Activated T-helper 1 cell treated with Interleukin-2 at 50 U/mL for 16 hours (primary cell): ENCODE results near the gene PKP2.

Source experiments
- DNase-seq: peaks from one replicate; pipeline ENCODE4 v3.0.0-alpha.2; 2020; ENCODE audit warnings: low read depth

The PKP2 gene

DNA sequence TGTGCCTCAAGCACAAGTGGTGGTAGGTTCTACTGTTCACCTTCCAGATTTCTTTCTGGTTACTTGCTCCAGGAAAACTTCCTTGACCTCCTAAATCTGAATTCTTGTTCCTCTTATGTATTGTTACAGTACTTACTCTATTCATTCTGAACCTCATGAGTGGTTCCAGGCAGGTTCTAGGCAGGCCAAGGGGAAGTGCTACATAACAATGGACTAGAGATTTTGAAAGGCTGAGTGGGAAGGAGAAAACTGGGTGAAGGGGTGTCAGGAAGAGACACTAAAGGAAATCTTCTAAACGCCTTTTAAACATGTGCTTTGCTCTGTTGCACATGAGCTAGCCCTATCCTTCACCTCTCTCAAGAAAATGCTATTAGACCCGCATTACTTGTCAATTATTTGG lies 142.5 kb downstream of the PKP2 start:
- DNase-seq: no peak

DNA sequence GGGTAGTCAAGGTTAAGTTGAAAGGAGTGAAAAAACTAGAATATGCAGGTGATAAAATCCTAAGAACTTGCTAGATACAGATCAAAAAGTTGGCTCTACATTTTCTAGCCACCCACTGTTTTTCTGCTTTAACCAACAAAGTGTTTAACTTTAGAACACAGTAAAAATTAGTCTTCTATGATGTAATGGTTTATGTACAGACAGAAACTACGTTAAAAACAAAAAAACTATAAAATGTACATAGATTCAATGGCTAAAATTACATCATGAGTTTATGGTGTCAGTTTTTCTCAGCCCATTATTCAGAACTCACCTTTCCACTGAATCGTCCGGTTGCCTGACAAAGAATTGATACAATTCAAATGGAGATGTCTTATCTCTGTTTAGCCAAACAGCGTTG lies 143.0 kb downstream of the PKP2 start:
- no peak for DNase-seq

DNA sequence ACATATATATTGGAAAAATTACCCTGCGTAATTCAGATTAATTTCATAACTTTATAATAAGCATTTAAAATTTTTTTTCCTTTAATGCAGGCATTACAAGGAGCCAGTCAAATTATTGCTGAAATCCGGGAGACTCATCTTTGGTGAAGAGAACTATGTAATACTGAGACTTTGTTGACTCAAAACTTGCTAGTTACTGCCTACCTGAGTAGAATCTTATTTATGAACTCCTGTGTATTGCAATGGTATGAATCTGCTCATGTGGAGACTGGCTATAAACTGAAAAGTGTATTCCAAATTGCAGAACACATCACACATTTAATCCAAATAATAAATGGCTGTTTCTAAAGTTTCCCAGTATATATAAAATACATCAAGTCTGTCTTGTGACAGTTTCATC lies 153.3 kb downstream of the PKP2 start:
- DNase-seq: no peak

DNA sequence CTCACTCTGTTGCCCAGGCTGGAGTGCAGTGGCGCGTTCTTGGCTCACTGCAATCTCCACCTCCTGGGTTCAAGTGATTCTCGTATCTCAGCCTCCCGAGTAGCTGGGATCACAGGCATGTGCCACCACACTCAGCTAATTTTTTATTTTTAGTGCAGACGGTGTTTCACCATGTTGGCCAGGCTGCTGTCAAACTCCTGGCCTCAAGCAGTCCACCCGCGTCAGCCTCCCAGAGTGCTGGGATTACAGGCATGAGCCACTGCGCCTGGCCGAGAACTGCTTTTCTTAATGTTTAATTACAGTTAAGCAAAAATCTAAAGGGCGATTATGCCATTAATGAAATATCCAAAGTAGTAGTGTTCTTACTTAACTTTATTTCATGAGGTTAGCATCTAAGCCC lies 154.4 kb downstream of the PKP2 start:
- no peak for DNase-seq
